ENCODE data around the gene SRP68. TPM values are rescaled to one million over a fixed set of nuclear protein-coding genes. Genes with fewer than 3 reads are reported as not detected.

Gene SRP68
- 10 to 100 TPM; 35.2 to 43.9 TPM for total RNA-seq

GRCh38 chr17:76072148-76072858 is at the start of gene SRP68:
SRP68 (minus strand) TSS chr17:76072517; CDS start chr17:76072491, 26 bp downstream.
- Histone ChIP-seq H3K4me3 (peak within 1 kb of the TSS; percentile 78 to 85), H3K27ac (peak within 1 kb of the TSS; percentile 62 to 81), H3K4me1 (peaks cover 0 to 54% of the 10 kb centered on the region in 2 donors), H3K36me3 (peaks cover 14% of the 10 kb centered on the region), H3K9me3 (no peaks in the 10 kb centered on the region), H3K27me3 (peaks cover 31 to 35% of the 10 kb centered on the region in 2 donors)
- DNase-seq (ENCODE audit: low spot score), result peak; percentile 88
- no peak for TF ChIP-seq CTCF (IDR thresholded peaks at IDR 0.05)

- Histone ChIP-seq H3K36me3 (no peaks in the 10 kb centered on the region), H3K4me1 (peaks cover 0 to 11% of the 10 kb centered on the region in 2 donors), H3K4me3 (peak overlapping the region; percentile 8 to 51), H3K27ac (peak overlapping the region in 1 of 2 donors; percentile 66), H3K9me3 (no peaks in the 10 kb centered on the region), H3K27me3 (no peaks in the 10 kb centered on the region)
- TF ChIP-seq CTCF (IDR thresholded peaks at IDR 0.05), result no peak
- DNase-seq (ENCODE audit: low spot score), result no peak
Observed at GRCh38 chr17:76121932-76122430, 49.7 kb upstream of the SRP68 start.

GRCh38 chr17:76120658-76121008 is 48.3 kb upstream of the SRP68 start:
- no peak overlapping the region for H3K27ac ChIP-seq
- peaks cover 0 to 11% of the 10 kb centered on the region in 2 donors for H3K4me1 ChIP-seq
- H3K9me3 ChIP-seq, result no peaks in the 10 kb centered on the region
- no peak overlapping the region for H3K4me3 ChIP-seq
- no peak for TF ChIP-seq CTCF (IDR thresholded peaks at IDR 0.05)
- no peaks in the 10 kb centered on the region for H3K36me3 ChIP-seq
- no peak for DNase-seq (ENCODE audit: low spot score)
- H3K27me3 ChIP-seq, result no peaks in the 10 kb centered on the region

GRCh38 chr17:76119409-76120371 is 47.4 kb upstream of the SRP68 start:
- TF ChIP-seq CTCF (IDR thresholded peaks at IDR 0.05), result no peak
- no peaks in the 10 kb centered on the region for H3K36me3 ChIP-seq
- H3K9me3 ChIP-seq, result no peaks in the 10 kb centered on the region
- no peak for DNase-seq (ENCODE audit: low spot score)
- no peak overlapping the region for H3K27ac ChIP-seq
- peaks cover 0 to 11% of the 10 kb centered on the region in 2 donors for H3K4me1 ChIP-seq
- H3K4me3 ChIP-seq, result no peak overlapping the region
- no peaks in the 10 kb centered on the region for H3K27me3 ChIP-seq

GRCh38 chr17:76115138-76115754 is 42.9 kb upstream of the SRP68 start:
- H3K4me1 ChIP-seq, result no peaks in the 10 kb centered on the region
- no peak for TF ChIP-seq CTCF (IDR thresholded peaks at IDR 0.05)
- H3K36me3 ChIP-seq, result no peaks in the 10 kb centered on the region
- no peak overlapping the region for H3K4me3 ChIP-seq
- DNase-seq (ENCODE audit: low spot score), result no peak
- no peaks in the 10 kb centered on the region for H3K27me3 ChIP-seq
- no peak overlapping the region for H3K27ac ChIP-seq
- H3K9me3 ChIP-seq, result no peaks in the 10 kb centered on the region

Measured in right atrium auricular region (tissue), 2 donors.